ENCODE data around the gene GGA1.

DNA sequence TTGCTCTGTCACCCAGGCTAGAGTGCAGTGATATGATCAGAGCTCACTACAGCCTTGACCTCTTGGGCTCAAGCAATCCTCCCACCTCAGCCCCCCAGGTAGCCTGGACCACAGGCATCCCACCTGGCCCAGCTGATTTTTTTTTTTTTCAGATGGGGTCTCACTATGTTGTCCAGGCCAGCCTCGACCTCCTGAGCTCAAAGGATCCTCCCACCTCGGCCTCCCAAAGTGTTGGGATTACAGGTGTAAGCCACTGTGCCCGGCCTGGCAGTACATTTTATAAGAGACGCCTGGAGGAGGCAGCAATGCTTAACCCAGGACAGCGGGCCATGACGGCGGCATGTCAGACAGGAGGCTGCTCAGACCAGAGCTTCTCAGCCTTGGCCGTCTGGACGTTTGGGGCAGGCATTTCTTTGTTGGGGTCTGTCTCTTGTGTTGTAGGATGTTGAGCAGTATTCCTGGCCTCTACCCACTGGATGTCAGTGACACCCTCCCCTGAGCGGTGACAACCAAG lies 33.1 kb upstream of the GGA1 start:
- TF ChIP-seq, protein P1, sequence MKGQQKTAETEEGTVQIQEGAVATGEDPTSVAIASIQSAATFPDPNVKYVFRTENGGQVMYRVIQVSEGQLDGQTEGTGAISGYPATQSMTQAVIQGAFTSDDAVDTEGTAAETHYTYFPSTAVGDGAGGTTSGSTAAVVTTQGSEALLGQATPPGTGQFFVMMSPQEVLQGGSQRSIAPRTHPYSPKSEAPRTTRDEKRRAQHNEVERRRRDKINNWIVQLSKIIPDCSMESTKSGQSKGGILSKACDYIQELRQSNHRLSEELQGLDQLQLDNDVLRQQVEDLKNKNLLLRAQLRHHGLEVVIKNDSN (IDR thresholded peaks at IDR 0.05; ENCODE audit: borderline replicate concordance, low read depth), result no peak
- TF ChIP-seq, protein P2, sequence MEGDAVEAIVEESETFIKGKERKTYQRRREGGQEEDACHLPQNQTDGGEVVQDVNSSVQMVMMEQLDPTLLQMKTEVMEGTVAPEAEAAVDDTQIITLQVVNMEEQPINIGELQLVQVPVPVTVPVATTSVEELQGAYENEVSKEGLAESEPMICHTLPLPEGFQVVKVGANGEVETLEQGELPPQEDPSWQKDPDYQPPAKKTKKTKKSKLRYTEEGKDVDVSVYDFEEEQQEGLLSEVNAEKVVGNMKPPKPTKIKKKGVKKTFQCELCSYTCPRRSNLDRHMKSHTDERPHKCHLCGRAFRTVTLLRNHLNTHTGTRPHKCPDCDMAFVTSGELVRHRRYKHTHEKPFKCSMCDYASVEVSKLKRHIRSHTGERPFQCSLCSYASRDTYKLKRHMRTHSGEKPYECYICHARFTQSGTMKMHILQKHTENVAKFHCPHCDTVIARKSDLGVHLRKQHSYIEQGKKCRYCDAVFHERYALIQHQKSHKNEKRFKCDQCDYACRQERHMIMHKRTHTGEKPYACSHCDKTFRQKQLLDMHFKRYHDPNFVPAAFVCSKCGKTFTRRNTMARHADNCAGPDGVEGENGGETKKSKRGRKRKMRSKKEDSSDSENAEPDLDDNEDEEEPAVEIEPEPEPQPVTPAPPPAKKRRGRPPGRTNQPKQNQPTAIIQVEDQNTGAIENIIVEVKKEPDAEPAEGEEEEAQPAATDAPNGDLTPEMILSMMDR (IDR thresholded peaks at IDR 0.05), result no peak
- TF ChIP-seq RCOR1 (IDR thresholded peaks at IDR 0.05; ENCODE audit: low read length) (no peak), POLR2AphosphoS5 (IDR thresholded peaks at IDR 0.05; ENCODE audit: low read depth, low read length) (no peak), SIN3A (IDR thresholded peaks at IDR 0.05; ENCODE audit: borderline replicate concordance, low read depth, low read length) (no peak), CHD2 (IDR thresholded peaks at IDR 0.05; ENCODE audit: low read length, partially characterized antibody) (no peak), SMC3 (IDR thresholded peaks at IDR 0.05; ENCODE audit: low read depth, low read length) (no peak)
- TF ChIP-seq, protein P3, sequence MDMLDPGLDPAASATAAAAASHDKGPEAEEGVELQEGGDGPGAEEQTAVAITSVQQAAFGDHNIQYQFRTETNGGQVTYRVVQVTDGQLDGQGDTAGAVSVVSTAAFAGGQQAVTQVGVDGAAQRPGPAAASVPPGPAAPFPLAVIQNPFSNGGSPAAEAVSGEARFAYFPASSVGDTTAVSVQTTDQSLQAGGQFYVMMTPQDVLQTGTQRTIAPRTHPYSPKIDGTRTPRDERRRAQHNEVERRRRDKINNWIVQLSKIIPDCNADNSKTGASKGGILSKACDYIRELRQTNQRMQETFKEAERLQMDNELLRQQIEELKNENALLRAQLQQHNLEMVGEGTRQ (IDR thresholded peaks at IDR 0.05; ENCODE audit: borderline replicate concordance, low read depth, low read length), result no peak
- TF ChIP-seq, protein P4, sequence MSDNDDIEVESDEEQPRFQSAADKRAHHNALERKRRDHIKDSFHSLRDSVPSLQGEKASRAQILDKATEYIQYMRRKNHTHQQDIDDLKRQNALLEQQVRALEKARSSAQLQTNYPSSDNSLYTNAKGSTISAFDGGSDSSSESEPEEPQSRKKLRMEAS (IDR thresholded peaks at IDR 0.05; ENCODE audit: low read depth), result no peak
